Neural progenitor cell (in vitro differentiated cells): ENCODE measurements around the gene POLR2E. TPM values are rescaled to one million over a fixed set of nuclear protein-coding genes. Genes with fewer than 3 reads are reported as not detected.

Experiments used
- DNase-seq: peaks from one replicate; pipeline ENCODE4 v3.0.0-alpha.2; 2016; ENCODE audit warnings: low spot score
- H2AFZ ChIP-seq: fragments of 200-600 bp; sonication (generic); replicated peaks from 2 replicates; pipeline ENCODE4 v1.6.1; 2016; ENCODE audit warnings: antibody characterized with exemption
- H3F3A ChIP-seq: fragments of 200-600 bp; sonication (generic); 2 replicates; pipeline ENCODE4 v1.6.1; 2016; ENCODE audit warnings: antibody characterized with exemption, low read depth
- H3K27ac ChIP-seq: fragments of 200-600 bp; sonication (generic); 2 replicates; pipeline ENCODE4 v1.5.1; 2016; ENCODE audit warnings: mild to moderate bottlenecking
- H3K27me3 ChIP-seq: fragments of 200-600 bp; sonication (generic); 2 replicates; pipeline ENCODE4 v1.6.1; 2016; ENCODE audit warnings: mild to moderate bottlenecking, moderate library complexity
- H3K36me3 ChIP-seq: fragments of 200-600 bp; sonication (generic); 2 replicates; pipeline ENCODE4 v1.5.1; 2016
- H3K4me1 ChIP-seq: fragments of 200-600 bp; sonication (generic); 2 replicates; pipeline ENCODE4 v1.6.1; 2016; ENCODE audit warnings: mixed run types
- H3K4me2 ChIP-seq: fragments of 200-600 bp; sonication (generic); 2 replicates; pipeline ENCODE4 v1.6.1; 2016
- H3K4me3 ChIP-seq: fragments of 200-600 bp; sonication (generic); 2 replicates; pipeline ENCODE4 v1.5.1; 2016
- H3K79me2 ChIP-seq: fragments of 200-600 bp; sonication (generic); 2 replicates; pipeline ENCODE4 v1.6.1; 2016; ENCODE audit warnings: low read depth
- H3K9ac ChIP-seq: fragments of 200-600 bp; sonication (generic); 2 replicates; pipeline ENCODE4 v1.6.1; 2016
- H3K9me3 ChIP-seq: fragments of 200-600 bp; sonication (generic); 2 replicates; pipeline ENCODE4 v1.5.1; 2016; ENCODE audit warnings: low read depth
- H4K20me1 ChIP-seq: fragments of 200-600 bp; sonication (generic); 2 replicates; pipeline ENCODE4 v1.6.1; 2016; ENCODE audit warnings: low read depth
- H3K27ac Mint-ChIP-seq: 3 replicates; pipeline ENCODE4 v1.8.0; 2021; ENCODE audit warnings: mixed read lengths
- H3K27me3 Mint-ChIP-seq: 2 replicates; pipeline ENCODE4 v1.8.0; 2022; ENCODE audit warnings: low read depth, mild to moderate bottlenecking, inconsistent platforms, moderate library complexity, mixed read lengths; ENCODE audit not compliant: insufficient read depth
- H3K36me3 Mint-ChIP-seq: 3 replicates; pipeline ENCODE4 v1.8.0; 2021; ENCODE audit warnings: mixed read lengths
- H3K4me1 Mint-ChIP-seq: 3 replicates; pipeline ENCODE4 v1.8.0; 2021; ENCODE audit warnings: mixed read lengths
- H3K4me3 Mint-ChIP-seq: 3 replicates; pipeline ENCODE4 v1.8.0; 2021; ENCODE audit warnings: mild to moderate bottlenecking, moderate library complexity, mixed read lengths
- H3K9me3 Mint-ChIP-seq: 3 replicates; pipeline ENCODE4 v1.8.0; 2020; ENCODE audit warnings: mixed read lengths
- CTCF ChIP-seq: fragments of 200-600 bp; sonication (generic); IDR thresholded peaks from 2 replicates; pipeline ENCODE4 v1.5.1; 2017; ENCODE audit warnings: antibody characterized with exemption, mild to moderate bottlenecking
- EZH2 ChIP-seq: fragments of 200-600 bp; sonication (generic); IDR thresholded peaks from 2 replicates; pipeline ENCODE4 v1.6.1; 2017; ENCODE audit warnings: antibody characterized with exemption, mild to moderate bottlenecking, moderate library complexity
- EZH2phosphoT487 ChIP-seq: fragments of 200-600 bp; sonication (generic); IDR thresholded peaks from 2 replicates; pipeline ENCODE4 v1.6.1; 2017; ENCODE audit warnings: antibody characterized with exemption
- total RNA-seq: library from RNA; depleted of rRNA; stranded (reverse); fragments of >200 nt; gene quantifications from 2 replicates; pipeline ENCODE4 v1.2.3, GENCODE V29; 2015; ENCODE audit warnings: low replicate concordance

The POLR2E gene
- total RNA-seq, 1 donor from 2014 or later = 98.8 TPM

- H3K9ac ChIP-seq = no peak overlapping the region
- Mint-ChIP-seq H3K9me3 (no peaks in the 10 kb centered on the region), H3K36me3 (peaks cover 7% of the 10 kb centered on the region), H3K4me3 (no peak overlapping the region), H3K4me1 (no peaks in the 10 kb centered on the region), H3K27ac (no peak overlapping the region), H3K27me3 (peaks cover 2% of the 10 kb centered on the region)
- no peak overlapping the region for H3K4me2 ChIP-seq
- H3K27me3 ChIP-seq = no peaks in the 10 kb centered on the region
- H3K9me3 ChIP-seq = no peaks in the 10 kb centered on the region
- no peak overlapping the region for H3K4me3 ChIP-seq
- no peaks in the 10 kb centered on the region for H3K36me3 ChIP-seq
- H2AFZ ChIP-seq = no peak overlapping the region
- H3K79me2 ChIP-seq = no peaks in the 10 kb centered on the region
- peak; percentile 87 for DNase-seq
- no peaks in the 10 kb centered on the region for H3F3A ChIP-seq
- H3K4me1 ChIP-seq = no peaks in the 10 kb centered on the region
- peaks cover 8% of the 10 kb centered on the region for H4K20me1 ChIP-seq
- no peak overlapping the region for H3K27ac ChIP-seq
- TF ChIP-seq CTCF (no peak), EZH2phosphoT487 (no peak), EZH2 (no peak)
Measured at GRCh38 chr19:1122972-1123363, 27.8 kb upstream of the POLR2E start.

- peaks cover 2% of the 10 kb centered on the region for H3K27me3 Mint-ChIP-seq
- Histone ChIP-seq H3K36me3 (no peaks in the 10 kb centered on the region), H3K4me2 (no peak overlapping the region), H2AFZ (no peak overlapping the region), H3K9ac (no peak overlapping the region), H4K20me1 (peaks cover 8% of the 10 kb centered on the region), H3F3A (no peaks in the 10 kb centered on the region), H3K27ac (no peak overlapping the region), H3K4me3 (no peak overlapping the region), H3K4me1 (no peaks in the 10 kb centered on the region), H3K27me3 (no peaks in the 10 kb centered on the region), H3K79me2 (no peaks in the 10 kb centered on the region), H3K9me3 (no peaks in the 10 kb centered on the region)
- no peaks in the 10 kb centered on the region for H3K4me1 Mint-ChIP-seq
- no peaks in the 10 kb centered on the region for H3K9me3 Mint-ChIP-seq
- no peak for DNase-seq
- H3K27ac Mint-ChIP-seq = no peak overlapping the region
- peaks cover 7% of the 10 kb centered on the region for H3K36me3 Mint-ChIP-seq
- H3K4me3 Mint-ChIP-seq = no peak overlapping the region
- TF ChIP-seq EZH2 (no peak), CTCF (no peak), EZH2phosphoT487 (no peak)
Measured at GRCh38 chr19:1122021-1122971, 27.1 kb upstream of the POLR2E start.

- Mint-ChIP-seq H3K4me3 (no peak overlapping the region), H3K9me3 (no peaks in the 10 kb centered on the region), H3K27me3 (peaks cover 2% of the 10 kb centered on the region), H3K27ac (no peak overlapping the region), H3K4me1 (no peaks in the 10 kb centered on the region), H3K36me3 (peaks cover 7% of the 10 kb centered on the region)
- Histone ChIP-seq H3K27ac (no peak overlapping the region), H3F3A (no peaks in the 10 kb centered on the region), H2AFZ (no peak overlapping the region), H3K79me2 (no peaks in the 10 kb centered on the region), H3K9ac (no peak overlapping the region), H3K9me3 (no peaks in the 10 kb centered on the region), H3K4me3 (no peak overlapping the region), H3K4me1 (no peaks in the 10 kb centered on the region), H3K27me3 (no peaks in the 10 kb centered on the region), H3K36me3 (no peaks in the 10 kb centered on the region), H4K20me1 (peaks cover 8% of the 10 kb centered on the region), H3K4me2 (no peak overlapping the region)
- DNase-seq = no peak
- no peak for TF ChIP-seq CTCF
- no peak for TF ChIP-seq EZH2
- no peak for TF ChIP-seq EZH2phosphoT487
Measured at GRCh38 chr19:1121395-1121794, 26.2 kb upstream of the POLR2E start.
